Endometrial microvascular endothelial cells (primary cell): ENCODE results near the gene ADTRP. TPM values are rescaled to one million over a fixed set of nuclear protein-coding genes. Genes with fewer than 3 reads are reported as not detected.
"Not testable (repeated sequence)": the region's sequence is repeated elsewhere in the genome, so short reads cannot be mapped to it uniquely, and the experiment has no call there.

ENCODE experiments used
- in situ Hi-C: cut with HindIII; loops from 2 replicates; pipeline ENCODE4 v1.10.0; 2017; ENCODE audit warnings: low sequenced_read_pairs, low pct_unique_long_range_greater_than_20kb; ENCODE audit errors: inconsistent ontology term
- total RNA-seq: library from RNA; depleted of rRNA; stranded (reverse); fragments of >200 nt; gene quantifications from one replicate; pipeline ENCODE4 v1.2.3, GENCODE V29; 2015; ENCODE audit errors: inconsistent ontology term

Gene ADTRP
- total RNA-seq, 1 donor from 2014 or later = 2.1 TPM

GRCh38 chr6:11711984-11712711 lies 66.5 kb downstream of the ADTRP start:
- in situ Hi-C loops = no loop called here

GRCh38 chr6:11711003-11711983 lies 67.3 kb downstream of the ADTRP start:
- in situ Hi-C loops = no loop called here

DNA sequence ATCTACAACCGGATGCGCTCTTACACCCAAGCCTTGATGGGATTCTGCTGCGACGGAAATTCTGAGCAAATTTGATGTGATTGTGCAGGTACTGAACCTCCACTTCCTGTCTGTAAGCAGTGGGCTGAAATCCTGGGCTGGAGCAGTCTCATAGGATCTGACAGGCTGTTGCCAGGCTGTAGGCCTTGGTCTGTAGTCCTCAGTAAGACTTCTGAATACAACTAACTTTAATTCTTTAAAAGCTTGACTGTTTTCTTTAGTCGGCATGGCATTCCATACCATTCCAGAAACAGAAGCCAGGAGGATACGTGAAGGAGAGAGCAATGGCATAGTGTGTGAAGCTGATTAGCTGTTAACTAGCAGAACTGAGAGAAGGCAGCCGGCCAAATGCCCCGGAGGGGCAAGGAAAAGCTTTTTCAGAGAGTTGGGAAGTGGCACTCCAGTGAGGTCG lies 68.3 kb downstream of the ADTRP start:
- in situ Hi-C loops = no loop called here

DNA sequence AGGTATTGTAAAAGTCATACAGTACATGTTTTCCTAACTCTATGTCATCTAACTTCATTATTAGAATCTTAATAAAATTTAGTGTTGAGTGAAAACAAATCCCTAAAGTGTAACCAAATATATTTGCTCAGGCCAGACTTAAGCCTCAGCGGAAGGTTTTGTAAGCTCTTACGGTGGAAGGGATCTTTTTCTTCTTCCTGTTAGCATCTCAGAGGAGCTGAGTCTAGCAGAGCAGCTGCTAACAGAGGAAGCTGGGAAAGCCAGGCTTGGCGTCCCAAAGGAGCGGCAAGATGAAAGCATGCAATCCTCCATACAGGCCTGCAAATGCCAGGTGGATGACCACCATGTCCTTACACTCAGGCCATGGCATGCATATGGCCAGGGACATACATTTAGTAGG lies 72.4 kb downstream of the ADTRP start:
- in situ Hi-C loops = no loop called here

GRCh38 chr6:11705483-11705882 lies 73.1 kb downstream of the ADTRP start:
- in situ Hi-C loops = no loop called here

DNA sequence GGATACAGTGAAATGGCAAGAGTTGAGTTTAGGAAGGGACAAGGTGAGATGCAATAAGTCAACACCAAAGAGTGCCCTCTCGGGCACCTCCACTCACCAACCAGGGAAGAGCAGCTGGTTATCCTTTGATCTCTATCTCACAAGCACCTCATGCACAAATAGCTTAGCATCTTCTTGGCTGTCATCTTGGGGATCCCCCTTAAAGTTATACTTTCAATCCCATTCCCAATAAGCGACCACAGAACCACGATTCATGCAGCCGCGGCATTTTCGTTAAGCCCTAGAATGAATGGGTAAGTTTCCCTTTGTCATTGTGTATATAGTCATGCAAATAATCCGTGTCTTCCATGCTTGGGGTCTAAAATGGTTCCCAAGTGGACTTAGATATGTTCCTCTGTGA lies 73.5 kb downstream of the ADTRP start:
- in situ Hi-C loops = no loop called here

DNA sequence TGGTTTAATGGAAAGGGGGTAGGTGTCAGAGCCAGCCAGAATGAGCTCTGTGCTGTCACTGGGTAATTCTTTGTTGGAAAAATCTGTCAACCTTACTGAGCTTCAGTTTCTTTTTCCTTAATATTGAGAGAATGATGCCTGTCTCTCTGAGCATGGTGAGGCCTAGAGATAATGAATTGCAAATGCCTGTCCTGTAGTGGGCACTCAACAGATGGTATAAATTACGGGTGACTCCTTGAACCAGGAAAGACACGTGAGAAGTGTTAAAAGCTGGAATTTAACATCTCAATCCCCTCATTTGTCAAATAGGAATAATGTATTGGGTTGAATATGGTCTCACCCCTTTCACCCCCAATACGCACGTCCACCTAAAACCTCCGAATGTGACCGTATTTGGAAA lies 74.9 kb downstream of the ADTRP start:
- in situ Hi-C loops = no loop called here

DNA sequence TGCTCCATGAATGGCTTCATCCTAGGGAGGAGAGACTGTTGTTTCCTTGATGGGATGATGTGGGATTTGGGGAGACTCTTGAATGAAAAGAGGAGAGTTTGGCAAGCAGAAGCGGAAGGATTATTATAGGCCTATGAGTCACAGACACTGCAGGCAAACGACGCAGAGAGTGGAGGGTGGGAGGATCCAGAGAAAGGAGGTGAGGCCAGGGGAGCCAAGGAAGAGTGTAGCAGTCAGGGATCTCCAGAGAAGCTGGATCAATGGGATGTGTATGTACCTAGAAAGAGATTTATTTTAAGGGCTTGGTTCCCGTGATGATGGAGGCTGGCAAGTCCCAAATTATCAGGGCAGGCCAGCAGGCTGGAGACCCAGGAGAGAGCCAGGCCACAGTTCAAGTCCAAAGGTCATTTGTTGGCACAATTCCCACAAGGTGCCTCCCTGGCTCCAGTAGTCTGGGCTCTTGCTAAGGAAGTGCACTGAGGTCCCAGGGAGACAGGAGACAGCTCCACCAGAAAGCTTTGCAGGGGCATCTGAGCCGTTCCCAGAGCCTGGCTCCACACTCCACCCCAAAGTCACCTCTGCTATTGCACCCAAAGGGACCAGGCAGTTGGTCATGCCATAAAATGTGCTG lies 76.0 kb downstream of the ADTRP start:
- in situ Hi-C loops = no loop called here

GRCh38 chr6:11702089-11702488 lies 76.5 kb downstream of the ADTRP start:
- in situ Hi-C loops = no loop called here

- in situ Hi-C loops = no loop called here
Measured at GRCh38 chr6:11701573-11701972, 77.0 kb downstream of the ADTRP start.

GRCh38 chr6:11700118-11700718 lies 78.4 kb downstream of the ADTRP start:
- in situ Hi-C loops = no loop called here

DNA sequence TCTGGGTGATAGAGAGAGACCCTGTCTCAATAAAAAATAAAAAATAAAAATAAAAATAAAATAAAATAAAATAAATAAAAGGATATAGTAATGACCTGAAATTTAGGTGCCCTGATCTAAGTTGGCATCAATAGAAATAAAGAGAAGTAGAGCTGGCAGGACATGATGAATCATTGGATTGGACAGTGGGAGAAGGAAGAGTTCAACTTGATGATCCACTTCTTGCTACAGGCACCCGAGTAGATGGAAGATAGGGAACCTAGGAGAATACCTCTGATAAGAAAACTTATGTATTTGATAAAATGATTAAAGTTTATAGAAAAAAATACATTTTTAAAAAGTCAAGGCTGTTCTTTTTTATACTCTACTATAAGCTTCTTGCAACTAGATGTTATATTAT lies 79.0 kb downstream of the ADTRP start:
- in situ Hi-C loops = no loop called here

GRCh38 chr6:11692451-11693376 lies 85.9 kb downstream of the ADTRP start:
- in situ Hi-C loops = no loop called here

- in situ Hi-C loops = no loop called here
Measured at GRCh38 chr6:11689847-11690246, 88.8 kb downstream of the ADTRP start.

- in situ Hi-C loops = not testable (repeated sequence)
Measured at GRCh38 chr6:11689400-11689799, 89.2 kb downstream of the ADTRP start.

GRCh38 chr6:11688425-11688709 lies 90.2 kb downstream of the ADTRP start:
- in situ Hi-C loops = no loop called here

- in situ Hi-C loops = no loop called here
Measured at GRCh38 chr6:11685481-11686093, 93.0 kb downstream of the ADTRP start.

- in situ Hi-C loops = no loop called here
Measured at GRCh38 chr6:11684901-11685480, 93.6 kb downstream of the ADTRP start.
